HCEC 1CT (cell line): Measurements from ENCODE around the gene FAM107B.
"Not testable (repeated sequence)": the region's sequence is repeated elsewhere in the genome, so short reads cannot be mapped to it uniquely, and the experiment has no call there.

ENCODE experiments used
- DNase-seq: peaks from one replicate; pipeline ENCODE4 v3.0.0-alpha.2; 2017

FAM107B gene

GRCh38 chr10:14731875-14732512 lies 42.7 kb downstream of the FAM107B start:
- no peak for DNase-seq

- DNase-seq = no peak
Observed at GRCh38 chr10:14728346-14728745, 46.4 kb downstream of the FAM107B start.

DNA sequence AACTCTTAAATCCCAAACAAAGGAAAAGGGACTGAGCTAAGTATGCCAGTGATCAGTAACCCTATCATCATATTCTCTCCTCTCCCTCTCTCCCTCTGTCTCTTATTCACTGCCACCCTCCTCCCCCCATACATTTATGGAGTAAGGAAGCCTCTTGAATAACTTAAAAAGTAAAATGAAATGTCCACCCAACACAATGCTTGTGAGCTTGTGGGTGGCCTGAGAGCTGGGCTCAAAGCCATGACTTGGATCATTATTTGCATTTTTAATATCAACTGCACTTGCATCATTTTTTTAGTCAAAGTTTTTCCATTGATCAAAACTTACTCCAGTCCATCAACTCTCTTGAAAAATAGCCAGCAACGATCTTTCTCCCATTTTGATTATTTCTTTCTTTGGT lies 46.8 kb downstream of the FAM107B start:
- no peak for DNase-seq

- DNase-seq = no peak
Observed at GRCh38 chr10:14727465-14727864, 47.2 kb downstream of the FAM107B start.

GRCh38 chr10:14724931-14725330 lies 49.8 kb downstream of the FAM107B start:
- no peak for DNase-seq

GRCh38 chr10:14723052-14723689 lies 51.5 kb downstream of the FAM107B start:
- DNase-seq = no peak

DNA sequence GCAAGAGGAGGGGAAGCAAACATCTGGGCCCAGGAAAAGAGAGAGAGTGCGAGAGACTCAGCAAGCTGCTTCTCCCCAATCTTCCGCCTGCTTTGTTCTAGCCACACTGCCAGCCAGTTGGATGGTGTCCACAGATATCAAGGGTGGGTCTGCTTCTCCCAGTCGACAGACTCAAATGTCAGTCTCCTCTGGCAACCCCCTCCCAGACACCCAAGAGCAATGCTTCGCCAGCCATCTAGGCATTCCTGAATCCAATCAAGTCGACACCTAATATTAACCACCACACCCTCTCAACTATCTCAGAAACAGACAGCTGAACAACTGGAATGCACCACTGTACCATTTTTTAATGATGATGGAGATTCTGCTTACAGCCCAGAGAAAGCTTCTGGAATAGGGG lies 57.1 kb downstream of the FAM107B start:
- no peak for DNase-seq

DNA sequence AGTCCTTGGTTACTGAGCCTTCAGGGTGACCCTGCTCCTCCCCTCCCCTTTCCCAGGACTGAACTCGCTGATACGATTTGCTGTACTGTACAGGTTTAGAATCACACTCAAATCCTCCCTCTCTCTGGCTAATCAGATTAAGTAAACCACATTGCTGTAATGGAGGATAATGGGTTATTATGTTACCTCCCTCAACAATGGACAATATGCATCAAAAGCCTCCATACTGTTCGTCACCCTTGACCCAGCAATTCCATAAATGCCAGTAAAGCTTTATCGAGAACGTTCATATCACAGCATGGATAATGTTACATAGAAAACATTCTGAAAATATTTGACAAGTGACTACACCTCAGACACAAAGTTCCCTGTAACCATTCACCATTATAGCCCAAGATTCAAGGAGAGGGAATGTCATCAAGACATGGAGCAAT lies 61.7 kb downstream of the FAM107B start:
- peak; percentile 13 for DNase-seq

- DNase-seq = not testable (repeated sequence)
Observed at GRCh38 chr10:14709344-14709743, 65.4 kb downstream of the FAM107B start.

- no peak for DNase-seq
Observed at GRCh38 chr10:14707481-14707880, 67.2 kb downstream of the FAM107B start.

DNA sequence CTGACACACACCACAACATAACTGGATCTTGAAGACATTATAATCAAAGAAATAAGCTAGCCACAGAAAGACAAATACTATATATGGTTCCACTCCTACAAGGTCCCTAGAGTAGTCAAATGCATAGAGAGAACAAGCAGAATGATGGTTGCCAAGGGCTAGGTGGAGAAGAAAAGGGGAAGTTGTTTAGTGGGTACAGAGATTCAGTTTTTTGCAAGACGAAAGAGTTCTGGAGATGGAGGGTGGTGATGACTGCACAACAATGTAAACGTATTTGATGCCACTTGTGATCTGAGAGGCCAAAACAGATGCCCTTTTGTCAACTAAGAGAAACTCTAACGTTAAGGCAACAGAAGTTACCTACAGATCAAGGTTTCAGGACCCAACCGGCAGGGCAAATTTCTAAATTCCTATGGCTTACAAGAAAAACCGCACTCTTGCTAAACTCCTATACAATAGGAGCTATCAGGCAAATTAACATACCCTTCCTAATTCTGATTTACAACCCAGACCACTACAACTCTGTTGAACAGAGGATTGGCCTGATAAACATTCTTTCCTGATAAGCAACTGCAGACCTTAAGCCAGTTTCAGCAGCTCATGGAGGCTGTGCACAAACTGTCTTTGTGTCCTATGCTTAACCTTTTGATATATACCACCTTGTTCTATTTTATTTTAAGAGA lies 69.0 kb downstream of the FAM107B start:
- DNase-seq = no peak

DNA sequence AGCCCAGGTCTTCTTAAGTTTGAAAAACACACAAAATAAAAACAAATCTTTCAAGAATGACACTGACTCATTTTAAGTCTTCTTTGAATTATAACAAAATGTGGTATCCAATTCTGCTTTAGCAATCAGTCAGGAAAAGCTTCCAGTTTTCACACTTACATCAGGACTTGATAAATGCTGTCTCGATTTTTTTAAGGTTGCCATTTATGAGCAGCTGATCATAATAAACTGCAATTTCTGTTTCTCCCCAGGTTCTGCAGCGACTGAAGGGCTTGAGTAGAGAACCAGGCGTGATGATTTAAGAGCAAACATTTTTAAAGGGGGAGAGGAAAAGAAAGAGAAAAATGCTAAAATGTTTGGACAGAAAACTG lies 71.1 kb downstream of the FAM107B start:
- no peak for DNase-seq

- no peak for DNase-seq
Observed at GRCh38 chr10:14701466-14701865, 73.2 kb downstream of the FAM107B start.

DNA sequence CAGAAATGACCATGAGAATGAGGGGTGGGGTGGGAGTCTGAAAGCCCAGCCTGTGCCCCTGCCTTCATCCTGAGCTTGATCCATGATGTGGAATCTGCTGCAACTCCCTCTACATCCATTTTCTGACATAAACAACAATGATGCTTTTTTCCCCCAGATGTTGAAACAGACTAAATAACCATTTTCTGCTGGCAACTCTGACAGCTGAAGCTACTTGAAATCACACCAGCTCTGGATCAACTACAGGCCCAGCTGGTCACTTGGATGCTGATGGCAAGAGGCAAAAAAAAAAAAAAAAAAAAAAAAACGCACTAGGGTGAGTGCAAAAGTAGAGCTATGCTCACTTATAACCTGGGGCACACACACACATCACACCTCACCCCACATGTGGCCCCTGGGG lies 74.2 kb downstream of the FAM107B start:
- DNase-seq = no peak

DNA sequence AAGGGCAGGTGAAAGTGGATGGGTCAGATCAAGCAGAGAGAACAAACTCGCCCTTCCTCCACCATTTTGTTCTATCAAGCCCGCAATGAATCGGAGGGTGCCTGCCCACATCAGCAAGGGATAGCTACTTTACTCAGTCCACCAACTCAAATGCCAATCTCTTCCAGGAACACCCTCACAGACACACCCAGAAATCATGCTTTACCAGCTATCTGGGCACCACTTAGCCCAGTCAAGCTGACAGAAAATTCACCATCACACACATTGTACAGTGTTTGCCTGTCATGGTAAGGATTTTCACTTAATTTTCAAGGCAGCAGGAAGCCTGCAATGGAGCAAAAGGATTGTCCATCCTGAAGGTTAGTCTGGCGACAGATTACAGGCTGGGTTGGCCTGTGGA lies 75.2 kb downstream of the FAM107B start:
- no peak for DNase-seq

DNA sequence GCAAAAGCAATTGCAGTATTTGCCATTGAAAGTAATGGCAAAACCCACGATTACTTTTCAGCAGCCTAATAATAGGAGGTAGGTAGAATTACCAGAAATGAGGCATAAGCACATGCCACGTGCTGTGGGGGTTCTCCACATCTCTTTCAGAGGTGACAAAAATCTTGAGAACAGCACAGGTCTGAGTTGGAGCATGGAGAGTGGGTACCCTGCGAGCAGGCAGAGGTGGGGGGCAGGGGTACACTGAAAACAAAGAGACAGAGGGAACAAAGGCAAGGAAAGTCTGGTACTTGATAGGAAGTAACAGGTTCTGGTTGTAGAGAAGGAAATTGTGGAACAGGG lies 75.9 kb downstream of the FAM107B start:
- DNase-seq = no peak

DNA sequence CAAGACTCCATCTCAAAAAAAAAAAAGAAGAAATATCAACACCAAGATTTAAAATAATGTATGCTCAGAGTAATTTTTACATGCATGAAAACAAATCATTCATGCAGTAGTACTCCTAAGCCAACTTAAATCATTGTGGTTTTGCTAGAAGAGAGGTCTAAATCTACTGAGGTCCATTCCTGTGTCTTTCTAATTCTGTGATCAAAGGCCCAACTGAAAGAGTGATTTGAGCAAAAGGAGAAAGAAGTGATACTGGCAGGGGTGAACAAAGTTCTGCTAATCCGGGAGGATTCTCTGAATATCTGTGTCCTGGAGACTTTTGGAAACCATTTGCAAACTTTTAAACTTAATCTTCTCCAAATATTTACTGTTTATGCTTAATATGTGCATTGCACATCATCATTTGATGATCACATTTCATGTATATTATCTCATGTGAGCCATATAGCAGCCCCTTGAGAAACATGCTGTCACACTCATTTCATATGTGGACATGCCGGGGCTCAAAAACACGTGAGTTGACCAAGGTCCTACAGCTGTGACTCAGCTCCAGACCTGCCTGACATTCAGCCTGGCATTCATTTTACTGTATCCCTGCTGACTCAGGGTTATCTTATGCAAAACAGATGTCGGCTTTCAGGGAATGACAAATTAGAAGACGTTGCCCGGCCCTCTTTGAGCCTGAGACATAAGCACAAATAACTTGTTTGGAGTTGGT lies 76.4 kb downstream of the FAM107B start:
- DNase-seq = peak; percentile 86

DNA sequence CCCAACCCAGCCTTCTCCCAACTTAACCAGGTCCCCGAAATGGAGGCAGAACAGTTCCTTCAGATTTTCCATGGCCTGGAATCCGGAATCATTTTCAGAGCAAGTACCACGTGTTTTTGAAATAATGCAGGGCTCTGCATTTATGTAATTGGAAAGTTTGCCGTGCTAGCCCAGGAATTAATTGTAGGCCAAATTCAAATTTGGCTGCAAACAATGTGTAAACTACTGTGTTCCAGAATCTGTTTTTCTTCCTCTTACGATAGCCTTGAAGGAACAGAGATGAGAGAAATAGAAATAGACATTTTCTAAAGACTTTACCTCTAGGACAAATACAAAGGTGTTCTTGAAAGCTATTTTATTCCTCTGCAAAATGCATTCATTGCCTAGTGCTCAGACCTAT lies 77.4 kb downstream of the FAM107B start:
- no peak for DNase-seq

GRCh38 chr10:14696821-14697220 lies 77.9 kb downstream of the FAM107B start:
- no peak for DNase-seq

GRCh38 chr10:14695847-14696480 lies 78.7 kb downstream of the FAM107B start:
- DNase-seq = no peak

- no peak for DNase-seq
Observed at GRCh38 chr10:14693891-14694290, 80.8 kb downstream of the FAM107B start.

- no peak for DNase-seq
Observed at GRCh38 chr10:14692344-14693076, 82.2 kb downstream of the FAM107B start.

GRCh38 chr10:14691359-14691758 lies 83.3 kb downstream of the FAM107B start:
- DNase-seq = no peak
